GM04503 (cell line): Measurements from ENCODE around the gene CFAP20DC.
"Not testable (repeated sequence)": the region's sequence is repeated elsewhere in the genome, so short reads cannot be mapped to it uniquely, and the experiment has no call there.

Experiments
- DNase-seq: peaks from one replicate; pipeline ENCODE4 v3.0.0-alpha.2; 2012; ENCODE audit warnings: low read depth

The CFAP20DC gene

GRCh38 chr3:58737644-58738043, 312.2 kb downstream of the CFAP20DC start:
- DNase-seq: no peak

GRCh38 chr3:58731673-58732072, 318.2 kb downstream of the CFAP20DC start:
- no peak for DNase-seq

- DNase-seq: no peak
These were observed 321.1 kb downstream of the CFAP20DC start for GRCh38 chr3:58728723-58729122.

DNA sequence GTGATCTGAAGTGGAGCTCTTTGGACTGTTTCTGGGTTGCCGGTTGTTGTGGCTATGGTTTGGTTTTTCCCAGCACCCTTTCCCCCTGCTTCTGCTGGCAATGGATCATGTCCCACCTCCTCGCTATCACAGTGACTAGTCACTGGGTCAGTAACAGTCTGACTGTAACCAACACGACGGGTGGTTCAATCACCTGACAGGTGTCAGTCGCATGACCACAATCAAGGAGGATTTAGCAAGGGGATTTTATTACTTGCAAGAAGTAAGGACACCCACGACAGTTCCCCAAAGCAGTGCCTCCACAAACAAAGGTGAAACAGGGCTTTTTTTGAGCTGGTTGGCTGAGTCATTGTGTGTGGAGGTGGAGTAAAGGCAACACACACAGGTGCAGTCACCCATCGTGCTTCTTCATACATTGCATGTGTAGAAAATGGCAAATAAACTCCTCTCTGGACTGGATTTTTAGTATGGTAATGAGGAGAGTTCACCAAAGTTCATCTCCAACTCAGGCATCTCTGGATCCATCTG, 324.4 kb downstream of the CFAP20DC start:
- no peak for DNase-seq

GRCh38 chr3:58724336-58724735, 325.5 kb downstream of the CFAP20DC start:
- no peak for DNase-seq

- DNase-seq: no peak
These were observed 326.7 kb downstream of the CFAP20DC start for GRCh38 chr3:58723173-58723572.

DNA sequence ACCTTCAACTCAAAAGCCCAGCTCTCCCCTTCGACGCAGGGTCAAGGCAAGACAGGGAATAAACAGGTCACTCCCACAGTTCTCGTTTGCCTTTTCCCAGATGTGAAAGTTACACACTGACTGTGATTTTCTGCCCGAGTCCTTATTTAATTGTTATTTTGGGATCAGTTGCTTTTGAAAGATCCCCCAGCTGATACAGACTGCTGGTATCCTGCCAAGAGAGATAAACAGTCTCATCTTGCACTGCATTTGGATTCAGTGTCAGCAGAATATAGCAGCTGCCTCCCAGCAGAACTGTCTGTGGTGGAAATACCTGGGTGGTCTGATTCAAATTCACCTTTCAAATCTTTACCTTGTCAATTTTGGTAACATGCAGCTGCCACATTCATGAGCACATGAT, 327.3 kb downstream of the CFAP20DC start:
- DNase-seq: no peak

DNA sequence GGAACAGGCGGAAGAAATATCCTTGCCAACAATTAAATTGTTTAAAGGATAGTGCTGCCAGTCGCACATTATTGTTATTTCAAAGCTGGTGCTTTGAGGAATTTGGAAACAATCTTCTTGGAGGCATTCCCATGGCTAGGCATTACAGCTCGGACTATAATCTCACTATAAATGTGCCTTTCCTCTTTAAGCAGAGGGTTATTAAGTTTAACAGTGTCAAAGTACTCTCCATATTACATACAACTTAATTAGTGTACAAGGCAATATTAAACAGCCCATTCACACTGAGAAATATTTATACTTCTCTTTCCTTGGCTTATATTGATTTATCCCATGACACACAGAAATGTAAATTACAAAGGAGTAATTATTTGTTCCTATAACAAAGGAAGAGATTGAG, 329.3 kb downstream of the CFAP20DC start:
- DNase-seq: no peak

- DNase-seq: no peak
These were observed 330.1 kb downstream of the CFAP20DC start for GRCh38 chr3:58719684-58720083.

- no peak for DNase-seq
These were observed 336.0 kb downstream of the CFAP20DC start for GRCh38 chr3:58713715-58714401.

GRCh38 chr3:58711871-58712270, 338.0 kb downstream of the CFAP20DC start:
- no peak for DNase-seq

GRCh38 chr3:58708983-58709382, 340.8 kb downstream of the CFAP20DC start:
- DNase-seq: not testable (repeated sequence)

- DNase-seq: no peak
These were observed 341.6 kb downstream of the CFAP20DC start for GRCh38 chr3:58708116-58708791.

GRCh38 chr3:58707390-58707930, 342.4 kb downstream of the CFAP20DC start:
- DNase-seq: no peak

GRCh38 chr3:58706395-58707167, 343.2 kb downstream of the CFAP20DC start:
- DNase-seq: no peak

- DNase-seq: no peak
These were observed 345.1 kb downstream of the CFAP20DC start for GRCh38 chr3:58704745-58705144.

GRCh38 chr3:58704304-58704703, 345.5 kb downstream of the CFAP20DC start:
- not testable (repeated sequence) for DNase-seq

- DNase-seq: no peak
These were observed 351.6 kb downstream of the CFAP20DC start for GRCh38 chr3:58698246-58698645.

DNA sequence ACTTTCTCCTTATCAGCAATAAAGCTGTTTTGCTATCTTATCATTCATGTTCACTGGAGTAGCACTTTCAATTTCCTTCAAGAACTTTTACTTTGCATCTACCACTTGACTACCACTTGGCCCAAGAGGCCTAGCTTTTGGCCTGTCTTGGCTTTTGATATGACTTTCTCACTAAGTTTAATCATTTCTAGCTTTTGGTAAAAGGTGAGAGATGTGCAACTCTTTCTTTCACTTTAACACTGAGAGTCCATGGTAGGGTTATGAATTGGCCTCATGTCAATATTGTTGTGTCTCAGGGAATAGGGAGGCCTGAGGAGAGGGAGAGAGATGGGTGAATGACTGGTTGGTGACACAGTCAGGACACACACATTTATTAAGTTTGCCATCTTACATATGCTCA, 352.3 kb downstream of the CFAP20DC start:
- no peak for DNase-seq

GRCh38 chr3:58696813-58697212, 353.0 kb downstream of the CFAP20DC start:
- not testable (repeated sequence) for DNase-seq

DNA sequence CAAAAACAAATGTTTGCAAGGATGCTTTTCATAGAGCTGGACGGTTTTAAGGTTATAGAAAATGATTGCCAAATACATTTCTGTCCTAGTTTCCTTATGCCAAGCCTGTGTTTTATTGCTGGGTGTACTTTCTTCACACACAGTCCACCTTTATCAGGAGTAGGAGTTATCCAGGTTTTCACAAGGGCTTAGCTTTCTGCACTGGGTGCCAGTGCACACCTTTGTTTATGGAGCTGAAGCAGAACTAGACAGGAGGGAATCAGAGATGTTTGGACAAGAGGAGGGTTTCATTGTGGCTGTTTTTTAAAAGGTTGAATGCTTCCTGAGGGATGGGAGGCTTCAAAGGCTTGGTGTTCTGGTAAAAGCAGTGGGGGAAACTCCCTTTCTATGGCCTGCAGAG, 353.7 kb downstream of the CFAP20DC start:
- DNase-seq: no peak

- not testable (repeated sequence) for DNase-seq
These were observed 354.5 kb downstream of the CFAP20DC start for GRCh38 chr3:58695284-58695683.
